HG02870 (cell line): Measurements from ENCODE around the gene WWOX.

Source experiments
- ATAC-seq: cut with Tn5 transposase; IDR thresholded peaks from one replicate; pipeline ENCODE4 v1.9.1; 2021; ENCODE audit warnings: mild to moderate bottlenecking, moderate library complexity; ENCODE audit not compliant: unreplicated experiment

WWOX gene

GRCh38 chr16:78946556-78946955 is 847.1 kb downstream of the WWOX start:
- ATAC-seq, result no peak

GRCh38 chr16:78950768-78951167 is 851.3 kb downstream of the WWOX start:
- no peak for ATAC-seq

GRCh38 chr16:78952630-78953029 is 853.2 kb downstream of the WWOX start:
- no peak for ATAC-seq

GRCh38 chr16:78953526-78953925 is 854.1 kb downstream of the WWOX start:
- no peak for ATAC-seq

GRCh38 chr16:78955206-78955605 is 855.8 kb downstream of the WWOX start:
- ATAC-seq, result no peak

- ATAC-seq, result no peak
These were observed 857.4 kb downstream of the WWOX start for GRCh38 chr16:78956859-78957258.

GRCh38 chr16:78957317-78958100 is 858.1 kb downstream of the WWOX start:
- ATAC-seq, result peak; percentile 43

- peak; percentile 39 for ATAC-seq
These were observed 862.0 kb downstream of the WWOX start for GRCh38 chr16:78961464-78961863.

GRCh38 chr16:78962457-78962929 is 863.0 kb downstream of the WWOX start:
- ATAC-seq, result peak; percentile 94

GRCh38 chr16:78967948-78968347 is 868.5 kb downstream of the WWOX start:
- no peak for ATAC-seq

- no peak for ATAC-seq
These were observed 870.3 kb downstream of the WWOX start for GRCh38 chr16:78969721-78970120.

- ATAC-seq, result no peak
These were observed 871.2 kb downstream of the WWOX start for GRCh38 chr16:78970650-78971049.

GRCh38 chr16:78972006-78972405 is 872.6 kb downstream of the WWOX start:
- no peak for ATAC-seq

GRCh38 chr16:78972986-78973385 is 873.5 kb downstream of the WWOX start:
- no peak for ATAC-seq

- no peak for ATAC-seq
These were observed 876.8 kb downstream of the WWOX start for GRCh38 chr16:78976212-78976611.

GRCh38 chr16:78980825-78981224 is 881.4 kb downstream of the WWOX start:
- no peak for ATAC-seq

GRCh38 chr16:78982096-78982744 is 882.8 kb downstream of the WWOX start:
- no peak for ATAC-seq

GRCh38 chr16:78984324-78984723 is 884.9 kb downstream of the WWOX start:
- ATAC-seq, result no peak

- no peak for ATAC-seq
These were observed 885.5 kb downstream of the WWOX start for GRCh38 chr16:78984887-78985464.

- no peak for ATAC-seq
These were observed 886.5 kb downstream of the WWOX start for GRCh38 chr16:78985716-78986605.

- ATAC-seq, result no peak
These were observed 888.2 kb downstream of the WWOX start for GRCh38 chr16:78987666-78988065.
